OCI-LY1 (cell line): ENCODE measurements around the gene CKAP2.

ENCODE experiments used
- CTCF ChIP-seq: fragments of 200-600 bp; sonication (generic), shearing (Covaris generic); IDR thresholded peaks from 2 replicates; pipeline ENCODE4 v1.5.1; 2017; ENCODE audit warnings: mild to moderate bottlenecking, antibody characterized with exemption, low read length, moderate library complexity, mixed read lengths
- EZH2 ChIP-seq: fragments of 200-600 bp; sonication (generic), shearing (Covaris generic); IDR thresholded peaks from 2 replicates; pipeline ENCODE4 v1.8.0; 2017; ENCODE audit warnings: borderline replicate concordance, mixed run types, mild to moderate bottlenecking, antibody characterized with exemption, low read length, moderate library complexity, mixed read lengths

- no peak for TF ChIP-seq CTCF
- no peak for TF ChIP-seq EZH2
Measured at GRCh38 chr13:52459668-52460067, 4.4 kb downstream of the CKAP2 start.
